NOMO-1 treated with dmso at 0.1 percent for 144 hours (cell line): ENCODE data around the gene TSPAN9.

Experiments
- DNase-seq: peaks from one replicate; lab custom pipeline; 2025; ENCODE audit not compliant: unreplicated experiment; lab: John Stamatoyannopoulos, UW

Gene TSPAN9

GRCh38 chr12:3308063-3308462 lies 230.9 kb downstream of the TSPAN9 start:
- DNase-seq, result no peak

GRCh38 chr12:3308609-3309008 lies 231.4 kb downstream of the TSPAN9 start:
- no peak for DNase-seq

GRCh38 chr12:3309805-3310204 lies 232.6 kb downstream of the TSPAN9 start:
- DNase-seq, result no peak

- DNase-seq, result no peak
Measured at GRCh38 chr12:3310271-3311026, 233.3 kb downstream of the TSPAN9 start.

- DNase-seq, result no peak
Measured at GRCh38 chr12:3311027-3311402, 233.8 kb downstream of the TSPAN9 start.

GRCh38 chr12:3311491-3312103 lies 234.4 kb downstream of the TSPAN9 start:
- no peak for DNase-seq

GRCh38 chr12:3313066-3313465 lies 235.9 kb downstream of the TSPAN9 start:
- DNase-seq, result no peak

GRCh38 chr12:3313675-3314663 lies 236.8 kb downstream of the TSPAN9 start:
- no peak for DNase-seq

- no peak for DNase-seq
Measured at GRCh38 chr12:3315201-3315661, 238.1 kb downstream of the TSPAN9 start.

GRCh38 chr12:3316776-3317480 lies 239.7 kb downstream of the TSPAN9 start:
- no peak for DNase-seq

- DNase-seq, result no peak
Measured at GRCh38 chr12:3317481-3317815, 240.3 kb downstream of the TSPAN9 start.

GRCh38 chr12:3317841-3318501 lies 240.8 kb downstream of the TSPAN9 start:
- DNase-seq, result no peak

GRCh38 chr12:3319723-3320492 lies 242.7 kb downstream of the TSPAN9 start:
- no peak for DNase-seq

GRCh38 chr12:3320881-3321509 lies 243.8 kb downstream of the TSPAN9 start:
- no peak for DNase-seq

- DNase-seq, result no peak
Measured at GRCh38 chr12:3321881-3322280, 244.7 kb downstream of the TSPAN9 start.

- no peak for DNase-seq
Measured at GRCh38 chr12:3323002-3323685, 246.0 kb downstream of the TSPAN9 start.

- DNase-seq, result no peak
Measured at GRCh38 chr12:3325736-3326135, 248.6 kb downstream of the TSPAN9 start.

- DNase-seq, result no peak
Measured at GRCh38 chr12:3326156-3326849, 249.1 kb downstream of the TSPAN9 start.
